ENCODE results near the gene KRTAP2-4.
"Not testable (repeated sequence)": the region's sequence is repeated elsewhere in the genome, so short reads cannot be mapped to it uniquely, and the experiment has no call there.

Gene KRTAP2-4

DNA sequence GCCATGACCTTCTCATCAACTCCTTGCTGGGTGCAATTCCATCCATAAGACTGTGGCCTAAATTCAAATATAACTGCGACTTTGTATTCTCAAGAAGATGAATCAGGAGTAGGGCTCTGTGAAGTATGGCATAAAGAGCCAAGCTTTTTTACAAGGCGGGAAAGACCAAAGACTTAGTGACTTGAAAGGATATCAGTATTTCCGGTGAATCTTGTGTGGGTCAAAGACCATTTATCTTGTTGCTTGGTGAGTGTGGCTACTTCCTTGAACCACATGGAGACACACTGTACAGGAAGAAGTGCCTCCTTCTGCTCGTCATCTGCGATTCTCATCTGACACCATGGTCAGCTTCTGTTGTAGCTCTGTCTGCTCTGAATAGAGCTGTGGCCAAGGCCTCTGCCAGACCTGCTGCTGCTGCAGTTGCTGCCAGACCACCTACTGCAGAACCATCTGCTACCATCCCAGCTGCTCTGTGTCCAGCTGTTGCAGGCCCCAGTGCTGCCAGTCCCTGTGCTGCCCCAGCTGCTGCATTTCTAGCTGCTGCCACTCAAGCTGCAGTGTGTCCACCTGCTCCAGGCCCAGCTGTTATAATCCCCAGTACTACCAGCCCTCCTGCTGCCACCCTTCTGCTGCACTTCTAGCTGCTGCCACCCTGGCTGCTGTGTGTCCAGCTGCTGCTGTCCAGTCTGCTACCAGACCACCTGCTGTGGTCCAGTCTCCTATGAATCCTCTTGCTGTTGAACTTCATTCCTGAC is 6.1 kb upstream of the KRTAP2-4 start:
- DNase-seq, result no peak

DNA sequence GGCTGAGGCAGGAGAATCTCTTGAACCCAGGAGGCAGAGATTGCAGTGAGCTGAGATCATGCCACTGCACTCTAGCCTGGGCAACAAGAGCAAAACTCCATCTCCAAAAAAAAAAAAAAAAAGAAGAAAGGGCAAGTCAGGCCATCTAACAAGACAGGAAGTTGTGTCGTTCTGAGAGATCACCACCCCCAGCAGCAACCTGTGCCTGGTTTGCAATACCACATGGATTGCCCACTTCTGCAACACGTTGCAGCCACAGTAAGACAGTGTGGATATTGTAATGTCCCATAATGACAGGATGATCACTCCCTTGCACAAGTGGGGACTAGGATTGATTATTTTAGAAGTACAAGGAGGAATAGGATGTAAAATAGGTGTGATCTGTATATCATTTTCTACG is 3.4 kb upstream of the KRTAP2-4 start:
- DNase-seq, result no peak

GRCh38 chr17:41067281-41067680 is 1.6 kb upstream of the KRTAP2-4 start:
- DNase-seq, result no peak

DNA sequence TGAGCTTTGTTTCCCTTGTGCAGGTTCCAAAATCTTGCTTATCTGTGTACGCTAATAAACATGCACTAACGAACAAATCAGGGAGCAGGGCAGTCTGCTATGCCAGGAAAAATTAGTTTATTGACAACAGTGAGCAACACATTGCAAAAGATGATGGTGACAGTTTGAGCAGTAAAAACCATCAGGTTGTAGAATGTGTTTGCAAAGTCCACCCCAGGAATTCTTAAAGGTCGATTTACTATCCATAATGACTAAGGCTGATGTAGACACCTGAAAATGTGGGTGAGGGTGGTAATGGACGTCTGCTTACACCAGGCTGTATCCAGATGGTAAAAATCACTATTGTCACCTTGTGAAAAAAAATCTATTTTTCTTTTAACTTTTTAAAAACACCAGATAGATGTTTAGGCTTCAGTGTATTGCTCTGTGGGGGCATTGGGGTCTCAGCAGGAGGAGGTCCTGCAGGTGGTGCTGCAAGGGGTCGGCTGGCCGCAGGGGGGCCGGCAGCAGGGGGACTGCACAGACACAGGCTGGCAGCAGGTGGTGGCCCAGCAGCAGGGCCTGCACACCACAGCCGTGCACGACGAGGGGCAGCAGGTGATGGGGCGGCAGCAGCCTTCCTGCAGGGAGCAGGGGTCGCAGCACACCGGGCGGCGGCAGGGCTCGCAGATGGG is 526 bp downstream of the KRTAP2-4 start:
- DNase-seq, result not testable (repeated sequence)

DNA sequence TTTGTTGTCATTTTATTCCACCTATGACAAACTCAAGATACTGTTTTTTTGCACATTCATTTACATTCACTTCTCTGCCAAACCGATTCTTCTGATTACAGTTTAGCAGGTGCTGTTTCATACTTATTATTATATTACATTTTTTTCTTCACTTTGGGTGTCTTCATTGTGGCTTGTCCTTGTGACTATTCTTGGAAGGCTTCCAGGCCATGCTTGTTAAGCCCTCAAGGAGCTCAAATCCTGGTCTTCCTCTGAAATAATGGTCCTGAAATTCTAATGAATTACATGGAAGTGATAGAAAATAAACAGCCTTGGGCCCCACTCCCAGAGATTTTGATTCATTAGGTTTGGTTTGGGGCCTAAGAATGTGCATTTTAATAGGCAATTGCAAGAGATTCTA is 1.4 kb downstream of the KRTAP2-4 start:
- no peak for DNase-seq

DNA sequence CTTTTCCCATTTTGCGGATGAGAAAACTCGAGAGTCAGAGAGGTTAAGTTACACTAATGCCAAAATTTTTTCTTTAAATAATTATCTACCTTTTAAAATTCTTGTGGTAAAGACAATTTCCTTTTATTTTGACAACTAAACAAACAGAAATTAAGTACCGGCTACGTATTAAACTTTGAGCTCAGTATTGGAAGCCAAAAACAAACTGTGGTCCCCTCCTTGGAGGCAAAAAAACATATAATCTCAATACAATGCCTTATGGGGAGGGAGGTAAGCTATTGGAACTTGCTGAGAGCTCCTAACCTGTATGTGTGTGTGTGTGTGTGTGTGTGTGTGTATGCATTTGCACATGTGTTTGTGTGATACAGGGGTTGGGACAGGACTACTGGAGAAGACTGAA is 2.2 kb downstream of the KRTAP2-4 start:
- no peak for DNase-seq

DNA sequence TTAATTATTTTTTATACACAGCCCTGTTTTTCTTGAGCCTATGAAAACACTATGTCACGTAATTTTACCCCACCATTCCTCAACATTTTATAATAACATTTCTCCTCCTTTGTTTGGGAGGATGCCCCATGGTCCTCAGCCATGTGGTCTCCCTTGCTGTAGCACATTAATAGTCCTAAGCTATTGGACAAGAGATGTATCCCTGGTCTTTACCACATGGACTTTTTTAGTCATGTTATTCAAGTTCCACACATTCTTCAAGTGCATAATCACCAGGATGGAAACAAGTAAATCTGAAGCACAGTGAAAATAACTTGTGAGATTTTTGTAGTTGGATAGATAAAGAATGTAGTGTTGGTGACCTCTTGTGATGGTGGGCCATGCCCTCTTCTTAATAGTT is 3.7 kb downstream of the KRTAP2-4 start:
- no peak for DNase-seq

DNA sequence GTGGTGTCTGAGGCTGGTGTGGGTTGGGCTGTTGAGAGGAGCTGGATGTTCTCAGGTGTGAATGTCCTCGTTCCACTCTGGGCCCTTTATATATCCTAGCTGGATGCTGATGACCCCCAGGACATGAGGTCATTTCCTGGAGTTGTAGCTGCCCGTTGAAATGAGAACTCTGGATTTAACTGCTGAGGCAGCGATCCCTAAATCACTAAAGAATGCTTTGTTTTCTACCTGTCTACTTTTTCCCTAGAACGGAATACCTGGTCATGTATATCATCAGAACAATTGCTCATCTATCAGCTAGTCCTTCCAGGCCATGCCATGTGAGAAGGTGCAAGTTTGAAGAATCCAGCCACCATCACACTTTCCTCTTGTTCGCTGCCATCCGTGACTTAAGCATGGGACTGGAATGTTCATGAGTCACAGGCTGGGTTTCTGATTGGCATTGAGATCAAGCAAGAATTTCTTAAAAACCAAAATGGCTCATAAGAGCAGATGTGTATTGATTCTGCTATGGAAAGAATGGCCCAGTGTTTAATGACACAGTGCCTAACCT is 5.6 kb downstream of the KRTAP2-4 start, which contains the start of gene KRTAP2-3:
TSS of gene KRTAP2-3 (minus strand) at position 63 of the 553 bp plus-strand sequence. CDS start 64 bp downstream, outside the sequence.
- DNase-seq, result no peak

- not testable (repeated sequence) for DNase-seq
These were observed 6.2 kb downstream of the KRTAP2-4 start for GRCh38 chr17:41059276-41060051.

DNA sequence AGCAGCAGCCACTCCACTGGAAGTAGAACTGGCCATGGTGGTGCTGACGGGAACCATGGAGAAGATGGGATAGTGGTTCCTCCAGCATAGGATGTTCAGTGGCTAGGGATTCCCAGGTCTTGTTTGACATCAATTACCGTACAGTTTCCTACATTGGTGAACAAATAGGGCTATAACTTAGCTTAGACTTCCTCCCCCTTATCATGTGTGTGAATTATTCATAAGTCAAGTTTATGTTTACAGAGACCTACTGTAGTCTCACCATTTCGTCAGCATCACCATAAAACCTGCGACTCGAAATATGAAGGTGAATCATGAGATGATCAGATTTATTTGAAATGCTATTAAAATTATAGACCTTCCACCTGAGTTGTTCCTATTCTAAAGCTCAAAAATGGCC is 6.9 kb downstream of the KRTAP2-4 start:
- no peak for DNase-seq

DNA sequence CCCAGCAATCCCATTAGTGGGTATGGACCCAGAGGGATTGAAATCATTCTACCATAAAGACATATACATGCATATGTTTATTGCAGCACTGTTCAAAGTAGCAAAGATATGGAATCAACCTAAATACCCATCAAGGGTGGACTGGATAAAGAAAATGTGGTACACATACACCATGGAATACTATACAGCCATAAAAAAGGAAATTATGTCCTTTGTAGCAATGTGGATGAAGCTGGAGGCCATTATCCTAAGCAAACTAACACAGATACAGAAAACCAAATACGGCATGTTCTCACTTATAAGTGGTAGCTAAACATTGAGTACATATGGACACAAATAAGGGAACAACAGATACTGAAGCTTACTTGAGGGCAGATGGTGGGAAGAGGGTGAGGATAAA is 8.1 kb downstream of the KRTAP2-4 start:
- DNase-seq, result no peak

GRCh38 chr17:41055130-41055529 is 10.5 kb downstream of the KRTAP2-4 start, which contains the start of gene KRTAP2-2:
KRTAP2-2 (minus strand) TSS chr17:41055230; CDS start chr17:41055211, 19 bp downstream.
- not testable (repeated sequence) for DNase-seq

GRCh38 chr17:41054556-41054955 is 11.1 kb downstream of the KRTAP2-4 start:
- not testable (repeated sequence) for DNase-seq

GRCh38 chr17:41054025-41054424 is 11.7 kb downstream of the KRTAP2-4 start:
- no peak for DNase-seq

DNA sequence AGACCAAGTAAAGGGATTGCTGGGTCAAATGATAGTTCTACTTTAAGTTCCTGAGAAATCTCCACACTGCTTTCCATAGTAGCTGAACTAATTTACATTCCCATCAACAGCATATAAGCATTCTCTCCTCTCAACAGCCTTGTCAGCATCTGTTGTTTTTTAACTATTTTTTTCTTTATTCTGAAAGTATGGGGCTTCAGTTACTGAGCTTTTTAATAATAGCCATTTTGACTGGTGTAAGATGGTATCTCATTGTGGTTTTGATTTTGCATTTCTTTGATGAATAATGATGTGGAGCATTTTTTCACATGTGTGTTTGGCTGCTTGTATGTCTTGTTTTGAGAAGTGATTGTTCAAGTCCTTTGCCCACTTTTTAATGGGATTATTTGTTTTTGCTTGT is 13.1 kb downstream of the KRTAP2-4 start:
- DNase-seq, result no peak

DNA sequence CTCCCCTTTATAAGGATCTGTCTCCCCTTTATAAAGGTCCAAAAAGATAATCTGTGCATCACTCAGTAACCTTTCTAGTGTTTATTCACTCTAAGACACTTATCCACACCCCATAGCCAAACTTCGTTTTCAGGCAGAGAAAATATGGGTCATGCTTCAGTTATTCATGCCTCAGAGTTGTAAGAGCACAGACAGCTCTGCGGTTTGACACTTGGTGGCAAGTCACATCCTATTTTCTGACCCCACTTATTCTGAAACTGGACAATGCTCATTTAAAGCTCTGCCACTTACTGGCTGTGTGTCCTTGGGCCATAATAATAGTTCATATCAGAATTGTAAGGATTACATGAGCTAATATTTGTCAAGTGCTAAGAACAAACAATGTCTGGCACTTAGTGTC is 16.6 kb downstream of the KRTAP2-4 start:
- DNase-seq, result no peak

DNA sequence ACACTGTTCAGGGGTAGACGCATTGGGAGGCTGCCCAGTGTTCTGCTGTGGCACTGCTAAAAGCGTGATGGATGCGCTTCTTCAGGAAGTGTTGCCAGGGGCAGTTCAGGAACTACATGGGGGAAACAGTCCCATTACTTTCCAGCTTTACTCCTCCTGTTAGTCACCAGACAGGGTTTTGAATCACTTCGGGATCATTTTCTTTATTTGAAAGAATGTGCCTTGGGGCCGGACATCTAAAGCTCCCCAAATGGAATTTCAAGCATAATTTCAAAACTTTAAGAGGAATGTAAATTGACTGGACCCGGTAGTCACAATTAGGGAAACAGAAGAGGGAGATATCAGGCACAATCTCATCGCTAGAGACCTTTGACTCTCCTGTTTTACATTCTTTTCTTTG is 17.2 kb downstream of the KRTAP2-4 start:
- DNase-seq, result no peak

DNA sequence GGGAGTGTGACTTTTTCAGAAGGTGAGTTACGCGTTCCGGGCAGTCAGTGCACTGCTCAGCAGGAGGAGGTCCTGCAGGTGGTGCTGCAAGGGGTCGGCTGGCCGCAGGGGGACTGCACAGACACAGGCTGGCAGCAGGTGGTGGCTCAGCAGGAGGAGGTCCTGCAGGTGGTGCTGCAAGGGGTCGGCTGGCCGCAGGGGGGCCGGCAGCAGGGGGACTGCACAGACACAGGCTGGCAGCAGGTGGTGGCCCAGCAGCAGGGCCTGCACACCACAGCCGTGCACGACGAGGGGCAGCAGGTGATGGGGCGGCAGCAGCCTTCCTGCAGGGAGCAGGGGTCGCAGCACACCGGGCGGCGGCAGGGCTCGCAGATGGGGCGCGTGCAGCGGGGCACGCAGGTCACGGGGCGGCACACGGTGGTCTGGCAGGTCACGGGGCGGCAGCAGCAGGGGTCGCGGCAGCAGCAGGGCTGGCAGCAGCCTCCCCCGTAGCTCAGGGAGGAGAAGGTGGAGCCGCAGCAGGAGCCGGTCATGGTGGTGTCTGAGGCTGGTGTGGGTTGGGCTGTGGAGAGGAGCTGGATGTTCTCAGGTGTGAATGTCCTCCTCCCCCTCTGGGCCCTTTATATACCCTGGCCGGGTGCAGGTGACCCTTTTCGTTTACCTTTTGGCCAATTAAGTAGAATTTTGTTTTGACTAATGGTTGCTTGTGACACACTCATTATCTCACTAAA is 18.8 kb downstream of the KRTAP2-4 start, which contains the start of gene KRTAP2-1:
TSS of gene KRTAP2-1 (minus strand) at position 582 of the 731 bp plus-strand sequence. CDS start at position 533, 49 bp downstream.
- not testable (repeated sequence) for DNase-seq

GRCh38 chr17:41042953-41043352 is 22.7 kb downstream of the KRTAP2-4 start:
- no peak for DNase-seq

DNA sequence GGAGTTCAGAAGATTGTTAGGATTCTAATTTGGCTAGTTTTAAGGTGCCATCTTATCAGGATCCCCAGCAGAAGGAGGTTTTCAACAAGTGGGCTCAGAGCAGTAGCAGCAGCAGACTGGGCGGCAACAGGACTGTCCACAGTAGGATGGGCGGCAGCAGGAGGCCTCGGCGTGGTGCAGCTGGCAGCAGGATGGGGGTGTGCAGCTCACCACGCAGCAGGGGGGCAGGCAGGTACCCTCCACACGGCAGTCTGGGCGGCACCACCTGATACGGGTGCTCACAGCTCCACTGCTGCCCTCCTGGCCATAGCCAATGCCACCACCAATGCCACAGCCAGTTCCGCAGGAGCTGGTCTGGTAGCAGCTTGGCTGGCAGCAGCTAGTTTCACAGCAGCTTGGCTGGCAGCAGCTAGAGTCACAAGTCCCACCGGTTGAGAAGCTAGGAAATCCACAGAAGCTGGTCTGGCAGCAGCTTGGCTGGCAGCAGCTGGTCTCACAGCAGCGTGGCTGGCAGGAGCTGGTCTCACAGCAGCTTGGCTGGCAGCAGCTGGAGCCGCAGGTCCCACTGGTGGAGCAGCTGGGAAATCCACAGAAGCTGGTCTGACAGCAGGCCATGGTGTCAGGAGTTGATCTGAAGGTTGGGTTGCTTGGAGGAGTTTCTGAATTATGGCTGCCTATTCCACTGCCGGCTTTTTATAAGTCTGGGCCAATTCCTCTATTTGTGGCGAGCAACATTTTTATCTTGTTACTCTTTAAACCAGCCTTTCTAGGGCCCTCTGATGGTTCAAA is 24.7 kb downstream of the KRTAP2-4 start, which contains the start of gene KRTAP1-1:
TSS of gene KRTAP1-1 (minus strand) at position 668 of the 789 bp plus-strand sequence. CDS start at position 615, 53 bp downstream.
- DNase-seq, result not testable (repeated sequence)

- DNase-seq, result no peak
These were observed 27.8 kb downstream of the KRTAP2-4 start for GRCh38 chr17:41037853-41038350.
